GM18951 (cell line): Measurements from ENCODE around the gene RING1.

ENCODE experiments used
- POLR2A ChIP-seq: IDR thresholded peaks from 4 replicates; pipeline ENCODE4 v1.6.1; 2011; ENCODE audit warnings: mild to moderate bottlenecking; ENCODE audit not compliant: insufficient read length, insufficient read depth; ENCODE audit errors: extremely low read depth
- in situ Hi-C: fragments of 300-500 bp; cut with MboI; formaldehyde crosslinking; loops from one replicate; pipeline ENCODE4 v1.12.0; 2022; ENCODE audit warnings: low sequenced_read_pairs, mixed read lengths, inconsistent platforms; ENCODE audit not compliant: unreplicated experiment

The RING1 gene

GRCh38 chr6:33247977-33248642 is 39.8 kb downstream of the RING1 start:
- in situ Hi-C loops = no loop called here
- no peak for TF ChIP-seq POLR2A

DNA sequence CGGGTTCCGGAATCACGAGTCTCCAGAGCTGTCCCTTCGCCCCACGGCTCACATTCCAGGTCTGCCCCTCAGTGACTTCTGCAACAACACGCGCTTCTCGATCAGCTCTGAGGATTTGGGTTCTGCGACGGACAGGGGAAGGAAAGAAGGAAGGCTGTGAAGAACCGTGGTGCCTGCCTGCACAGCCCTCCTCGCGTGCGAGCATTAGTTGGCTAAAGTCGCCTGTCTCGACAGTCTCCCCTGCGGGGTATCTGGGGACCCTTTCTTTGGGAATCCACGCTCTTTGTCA is 40.3 kb downstream of the RING1 start:
- in situ Hi-C loops = no loop called here
- TF ChIP-seq POLR2A = no peak

DNA sequence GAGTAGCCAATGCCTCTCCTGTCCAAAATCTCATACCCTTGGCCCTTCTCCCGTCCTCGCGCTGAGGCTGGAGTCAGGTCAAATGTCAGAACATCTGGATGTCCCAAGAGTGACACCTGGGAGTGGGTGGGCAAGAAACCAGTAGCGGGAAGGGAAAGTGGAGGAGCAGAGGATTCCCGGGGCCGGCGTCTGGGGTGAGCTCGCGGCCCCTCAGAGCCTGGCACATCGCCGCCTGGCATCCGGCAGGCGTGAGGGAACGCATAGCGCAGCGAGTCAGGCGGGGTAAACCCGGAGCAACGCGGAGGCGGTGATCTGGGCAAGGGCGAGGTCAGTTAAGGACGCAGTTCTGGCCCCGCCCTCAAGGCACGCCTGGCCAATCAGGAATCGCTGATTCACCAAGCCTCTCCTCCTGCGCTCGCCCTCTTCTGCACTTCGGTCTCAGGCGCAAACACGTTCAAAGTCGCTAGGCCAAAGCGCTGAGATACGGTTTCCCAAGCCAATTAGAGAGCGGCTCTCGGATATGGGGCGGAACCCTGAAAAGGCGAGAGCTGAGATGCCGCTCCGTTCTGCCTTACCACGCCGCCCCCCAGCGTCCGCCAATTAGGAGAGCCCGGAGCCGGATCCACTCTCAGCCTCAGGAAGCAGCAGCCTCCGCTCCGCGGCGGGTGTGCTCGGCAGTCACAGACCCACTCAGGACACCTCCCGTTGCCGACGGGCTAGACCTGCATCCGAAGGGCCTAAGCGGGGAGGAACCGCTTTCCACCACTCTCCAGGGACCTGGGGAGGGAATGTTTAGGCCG is 40.8 kb downstream of the RING1 start:
- in situ Hi-C loops = no loop called here

GRCh38 chr6:33249732-33250630 is 41.7 kb downstream of the RING1 start:
- in situ Hi-C loops = loop anchor here (5.0 kb wide), 1 partner anchor 88 kb away; no protein-coding TSS in a partner anchor
- TF ChIP-seq POLR2A = no peak

More for the DNA sequence above, 40.8 kb downstream of the RING1 start:
- TF ChIP-seq POLR2A = peak; percentile 95

DNA sequence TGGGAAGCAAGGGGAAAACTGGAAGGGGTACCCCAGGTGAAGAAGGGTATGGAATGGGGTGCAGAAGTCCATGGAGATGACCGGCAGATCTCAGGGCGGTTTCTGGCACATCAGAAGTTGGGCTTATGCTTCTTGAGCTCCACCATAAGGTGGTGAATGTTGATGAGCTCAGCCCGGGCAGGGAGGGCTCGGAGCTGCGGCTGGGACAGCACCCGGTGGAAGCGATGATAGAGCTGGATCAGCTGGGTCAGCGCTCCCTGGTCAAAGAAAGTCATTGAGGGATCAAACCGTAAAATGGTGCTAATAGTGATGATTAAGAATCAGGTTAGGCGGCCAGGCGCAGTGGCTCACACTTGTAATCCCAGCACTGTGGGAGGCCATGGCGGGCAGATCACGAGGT is 42.4 kb downstream of the RING1 start:
- TF ChIP-seq POLR2A = no peak
- in situ Hi-C loops = loop anchor here (5.0 kb wide), 1 partner anchor 88 kb away; no protein-coding TSS in a partner anchor

DNA sequence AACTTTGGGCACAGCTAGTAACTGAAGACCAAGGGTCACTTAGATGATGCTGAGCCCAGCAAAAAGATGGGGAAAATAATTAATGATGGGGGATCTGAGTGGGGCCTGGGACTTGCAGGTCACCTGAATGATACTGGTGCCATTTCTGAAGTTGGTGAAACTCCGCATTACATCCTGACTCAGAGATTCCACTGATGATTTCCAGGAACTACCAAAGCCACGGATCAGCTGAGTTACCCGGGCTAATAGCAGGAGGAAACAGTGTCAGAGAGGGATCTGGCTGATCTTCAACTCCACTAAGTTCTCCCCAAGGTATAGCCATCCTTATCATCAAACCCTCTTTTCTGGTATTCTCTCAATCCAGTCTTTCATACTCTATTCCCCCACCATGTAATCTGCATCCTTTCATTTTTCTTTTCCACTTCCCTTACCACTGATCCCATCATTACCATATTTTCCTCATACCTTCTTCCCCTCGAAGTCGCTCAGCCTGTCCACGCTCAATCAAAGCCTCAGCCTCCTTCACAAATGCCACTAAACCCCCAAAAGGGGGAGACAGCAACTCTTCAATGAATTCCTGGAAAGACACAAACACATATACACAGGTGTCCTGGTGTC is 43.2 kb downstream of the RING1 start:
- in situ Hi-C loops = loop anchor here (5.0 kb wide), 1 partner anchor 89 kb away; no protein-coding TSS in a partner anchor
- no peak for TF ChIP-seq POLR2A

GRCh38 chr6:33252759-33253158 is 44.5 kb downstream of the RING1 start:
- no peak for TF ChIP-seq POLR2A
- in situ Hi-C loops = loop anchor here (5.0 kb wide), 1 partner anchor 90 kb away; no protein-coding TSS in a partner anchor

GRCh38 chr6:33254591-33254990 is 46.3 kb downstream of the RING1 start:
- in situ Hi-C loops = loop anchor here (5.0 kb wide), 1 partner anchor 92 kb away; no protein-coding TSS in a partner anchor
- no peak for TF ChIP-seq POLR2A

- in situ Hi-C loops = no loop called here
- TF ChIP-seq POLR2A = no peak
Measured at GRCh38 chr6:33259032-33259431, 50.7 kb downstream of the RING1 start.
